Mucosa of descending colon (tissue), 3 donors: ENCODE data around the gene OCEL1. TPM values are rescaled to one million over a fixed set of nuclear protein-coding genes. Genes with fewer than 3 reads are reported as not detected.

Experiments used
- ATAC-seq: fragments of 200-7000 bp; cut with Tn5 transposase; one replicate; pipeline ENCODE4 v1.9.1; 2020; ENCODE audit warnings: mild to moderate bottlenecking, moderate library complexity
- DNase-seq, 3 donors: peaks; one replicate each; pipeline ENCODE4 v3.0.0-alpha.2; 2020
- H3K36me3 ChIP-seq: fragments of 200-600 bp; one replicate; pipeline ENCODE4 v1.8.0; 2021; ENCODE audit warnings: low read depth, mild to moderate bottlenecking
- H3K4me1 ChIP-seq: fragments of 200-600 bp; one replicate; pipeline ENCODE4 v1.8.0; 2021; ENCODE audit warnings: low read depth, mild to moderate bottlenecking
- H3K4me3 ChIP-seq: fragments of 200-600 bp; one replicate; pipeline ENCODE4 v1.8.0; 2021; ENCODE audit warnings: mild to moderate bottlenecking
- H3K9me3 ChIP-seq: fragments of 200-600 bp; one replicate; pipeline ENCODE4 v1.8.0; 2021; ENCODE audit warnings: mild to moderate bottlenecking
- CTCF ChIP-seq: fragments of 200-600 bp; IDR thresholded peaks from one replicate; pipeline ENCODE4 v1.8.0; 2022; ENCODE audit warnings: antibody characterized with exemption, mild to moderate bottlenecking
- intact Hi-C, 2 donors: fragments of 100-400 bp; cut with DNase I in 1 of 2; cut with micrococcal nuclease in 1 of 2; formaldehyde crosslinking; loops; one replicate each; pipeline versions ENCODE4 v1.11.0 to v1.11.1; 2022; cut with DNase I, micrococcal nuclease
- long read RNA-seq, 2 donors: library from polyadenylated mRNA; unstranded; transcript quantifications; one replicate each; pipeline ENCODE4 v2.0.0, GENCODE V29; 2019 to 2021
- total RNA-seq, 3 donors: library from RNA; stranded (reverse); fragmentation: NEBNext Ultra II Directional in 2 of 3; extraction: Animal tissue kit (Norgen Biotek cat#: 25700) in 2 of 3; gene quantifications; one replicate each; pipeline versions ENCODE4 v1.2.1 to v1.2.4, GENCODE V29; 2021 to 2023
- donor health status: DM: no; HTN: no; CAD: no; lungs with moderate emphysema.
- donor health status: DM: no; HTN: no; CAD: no.
- donor health status: DM: no; HTN: yes; CAD: no.

Gene OCEL1
- total RNA-seq, result 100 to 1,000 TPM in 1 of 3 donors, 10 to 100 TPM in 2; 38.1 to 105 (median 58.4) TPM
- long read RNA-seq, donor 1, transcript OCEL1-206 (5 exons, 1,044 nt), result major isoform, 5 of 48 reads
- long read RNA-seq, donor 1, partial matches to known transcripts, result 29 of 48 reads
- long read RNA-seq, donor 1, other reads (novel, unspliced or antisense), result 6 of 48 reads
- long read RNA-seq, donor 2, transcript OCEL1-201 (6 exons, 1,133 nt), result major isoform, 12 of 30 reads
- long read RNA-seq, donor 2, partial matches to known transcripts, result 1 of 30 reads
- long read RNA-seq, donor 2, other reads (novel, unspliced or antisense), result 7 of 30 reads

GRCh38 chr19:17226002-17226933, at the start of gene OCEL1:
Gene OCEL1, plus strand, starts transcription at chr19:17226226. Its CDS starts 22 bp downstream, at chr19:17226248.
- no peaks in the 10 kb centered on the region for H3K36me3 ChIP-seq
- peak within 1 kb of the TSS; percentile 30 for H3K4me3 ChIP-seq
- intact Hi-C loops, result no loop called here
- no peak for TF ChIP-seq CTCF
- ATAC-seq (peak; percentile 95), DNase-seq (peak; percentile 97 to 99 (median 99))
- H3K4me1 ChIP-seq, result peaks cover 6% of the 10 kb centered on the region
- H3K9me3 ChIP-seq, result no peaks in the 10 kb centered on the region

GRCh38 chr19:17178291-17178690, 47.7 kb upstream of the OCEL1 start:
- intact Hi-C loops, result no loop called here
- DNase-seq (no peak), ATAC-seq (no peak)
- Histone ChIP-seq H3K9me3 (no peaks in the 10 kb centered on the region), H3K36me3 (peaks cover 4% of the 10 kb centered on the region), H3K4me3 (no peak overlapping the region), H3K4me1 (no peaks in the 10 kb centered on the region)
- no peak for TF ChIP-seq CTCF

GRCh38 chr19:17180997-17181702, 44.9 kb upstream of the OCEL1 start:
- TF ChIP-seq CTCF, result no peak
- intact Hi-C loops, result no loop called here
- H3K9me3 ChIP-seq, result no peaks in the 10 kb centered on the region
- ATAC-seq, result no peak
- no peak for DNase-seq
- no peak overlapping the region for H3K4me3 ChIP-seq
- H3K36me3 ChIP-seq, result peaks cover 4% of the 10 kb centered on the region
- H3K4me1 ChIP-seq, result no peaks in the 10 kb centered on the region

- Histone ChIP-seq H3K4me1 (no peaks in the 10 kb centered on the region), H3K4me3 (no peak overlapping the region), H3K9me3 (no peaks in the 10 kb centered on the region), H3K36me3 (no peaks in the 10 kb centered on the region)
- peak; percentile 34 for ATAC-seq
- intact Hi-C loops, result no loop called here
- no peak for DNase-seq
- TF ChIP-seq CTCF, result no peak
These were observed 42.7 kb upstream of the OCEL1 start for GRCh38 chr19:17183271-17183761.

GRCh38 chr19:17183858-17184321, 42.1 kb upstream of the OCEL1 start:
- DNase-seq (no peak), ATAC-seq (peak; percentile 55)
- no peak for TF ChIP-seq CTCF
- Histone ChIP-seq H3K4me3 (no peak overlapping the region), H3K9me3 (no peaks in the 10 kb centered on the region), H3K36me3 (no peaks in the 10 kb centered on the region), H3K4me1 (no peaks in the 10 kb centered on the region)
- intact Hi-C loops, result no loop called here
